GM12873 (cell line): ENCODE results near the gene SUPT3H.

ENCODE experiments used
- CTCF ChIP-seq: IDR thresholded peaks from 2 replicates; pipeline ENCODE4 v1.5.1; 2012; ENCODE audit warnings: low read depth, mild to moderate bottlenecking, moderate library complexity, low read length, control low read depth; ENCODE audit not compliant: insufficient read depth; ENCODE audit errors: missing control alignments

SUPT3H gene

GRCh38 chr6:45086360-45087084 is 291.2 kb downstream of the SUPT3H start:
- no peak for TF ChIP-seq CTCF

- TF ChIP-seq CTCF = no peak
Observed at GRCh38 chr6:45084257-45084656, 293.5 kb downstream of the SUPT3H start.

GRCh38 chr6:45082091-45082490 is 295.6 kb downstream of the SUPT3H start:
- TF ChIP-seq CTCF = no peak

- TF ChIP-seq CTCF = no peak
Observed at GRCh38 chr6:45081634-45082033, 296.1 kb downstream of the SUPT3H start.

- TF ChIP-seq CTCF = no peak
Observed at GRCh38 chr6:45078432-45078831, 299.3 kb downstream of the SUPT3H start.

- no peak for TF ChIP-seq CTCF
Observed at GRCh38 chr6:45076217-45076930, 301.4 kb downstream of the SUPT3H start.

- TF ChIP-seq CTCF = no peak
Observed at GRCh38 chr6:45075246-45075645, 302.5 kb downstream of the SUPT3H start.
